GM12875 (cell line): ENCODE results near the gene PRDM2.
A peak's percentile ranks its signal among the peaks of the same experiment; 100 is the strongest.

Experiments
- H3K4me3 ChIP-seq: one replicate; pipeline ENCODE4 v1.5.1; 2011; ENCODE audit warnings: low read depth, low read length, control low read depth
- TF ChIP-seq, protein P1 (sequence below): IDR thresholded peaks from 2 replicates; pipeline ENCODE4 v1.5.1; 2011; ENCODE audit warnings: low read depth, mild to moderate bottlenecking, control low read depth, inconsistent platforms, low read length, moderate library complexity, borderline replicate concordance; ENCODE audit not compliant: insufficient read depth

PRDM2 gene

DNA sequence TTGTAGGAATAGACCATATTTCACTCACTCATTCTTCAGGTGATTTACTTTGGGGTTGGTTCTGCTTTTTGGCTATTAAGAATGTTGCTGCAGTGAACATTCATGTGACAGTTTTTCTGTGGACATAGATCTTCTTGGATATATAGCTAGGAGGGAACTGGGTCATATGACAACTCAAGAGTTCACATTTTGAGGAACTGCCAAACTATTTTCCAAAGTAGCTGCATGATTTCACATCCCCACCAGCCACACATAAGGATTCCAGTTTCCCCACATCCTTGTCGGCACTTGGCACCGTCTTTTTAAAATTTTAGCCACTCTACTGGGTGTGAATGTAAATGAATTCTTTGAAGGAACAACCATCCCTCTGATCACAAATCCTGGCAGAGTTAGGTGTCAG, 126.0 kb downstream of the PRDM2 start:
- TF ChIP-seq, protein P1, sequence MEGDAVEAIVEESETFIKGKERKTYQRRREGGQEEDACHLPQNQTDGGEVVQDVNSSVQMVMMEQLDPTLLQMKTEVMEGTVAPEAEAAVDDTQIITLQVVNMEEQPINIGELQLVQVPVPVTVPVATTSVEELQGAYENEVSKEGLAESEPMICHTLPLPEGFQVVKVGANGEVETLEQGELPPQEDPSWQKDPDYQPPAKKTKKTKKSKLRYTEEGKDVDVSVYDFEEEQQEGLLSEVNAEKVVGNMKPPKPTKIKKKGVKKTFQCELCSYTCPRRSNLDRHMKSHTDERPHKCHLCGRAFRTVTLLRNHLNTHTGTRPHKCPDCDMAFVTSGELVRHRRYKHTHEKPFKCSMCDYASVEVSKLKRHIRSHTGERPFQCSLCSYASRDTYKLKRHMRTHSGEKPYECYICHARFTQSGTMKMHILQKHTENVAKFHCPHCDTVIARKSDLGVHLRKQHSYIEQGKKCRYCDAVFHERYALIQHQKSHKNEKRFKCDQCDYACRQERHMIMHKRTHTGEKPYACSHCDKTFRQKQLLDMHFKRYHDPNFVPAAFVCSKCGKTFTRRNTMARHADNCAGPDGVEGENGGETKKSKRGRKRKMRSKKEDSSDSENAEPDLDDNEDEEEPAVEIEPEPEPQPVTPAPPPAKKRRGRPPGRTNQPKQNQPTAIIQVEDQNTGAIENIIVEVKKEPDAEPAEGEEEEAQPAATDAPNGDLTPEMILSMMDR, result no peak
- H3K4me3 ChIP-seq, result no peak overlapping the region

DNA sequence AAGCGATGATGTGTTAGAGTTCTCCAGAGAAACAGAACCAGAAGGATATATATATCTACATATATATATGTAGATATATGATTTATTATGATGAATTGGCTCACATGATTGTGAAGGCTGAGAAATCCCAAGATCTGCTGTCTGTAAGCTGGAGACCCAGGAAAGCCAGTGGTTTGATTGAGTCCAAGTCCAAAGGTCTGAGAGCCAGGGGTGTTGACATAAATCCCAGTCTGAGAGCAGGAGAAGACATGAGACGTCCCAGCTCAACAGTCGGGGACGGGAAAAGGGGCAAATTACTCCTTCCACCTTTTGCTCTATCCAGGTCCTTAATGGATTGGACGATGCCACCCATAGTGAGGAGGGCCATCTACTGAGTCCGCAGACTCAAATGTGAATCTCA, 126.6 kb downstream of the PRDM2 start:
- H3K4me3 ChIP-seq, result no peak overlapping the region
- TF ChIP-seq, protein P1, result no peak

GRCh38 chr1:13828454-13829151, 128.6 kb downstream of the PRDM2 start:
- TF ChIP-seq, protein P1, result peak; percentile 92
- no peak overlapping the region for H3K4me3 ChIP-seq

- TF ChIP-seq, protein P1, result no peak
- H3K4me3 ChIP-seq, result no peak overlapping the region
Observed at GRCh38 chr1:13829152-13829769, 129.3 kb downstream of the PRDM2 start.

GRCh38 chr1:13830170-13830569, 130.2 kb downstream of the PRDM2 start:
- TF ChIP-seq, protein P1, result no peak
- no peak overlapping the region for H3K4me3 ChIP-seq

DNA sequence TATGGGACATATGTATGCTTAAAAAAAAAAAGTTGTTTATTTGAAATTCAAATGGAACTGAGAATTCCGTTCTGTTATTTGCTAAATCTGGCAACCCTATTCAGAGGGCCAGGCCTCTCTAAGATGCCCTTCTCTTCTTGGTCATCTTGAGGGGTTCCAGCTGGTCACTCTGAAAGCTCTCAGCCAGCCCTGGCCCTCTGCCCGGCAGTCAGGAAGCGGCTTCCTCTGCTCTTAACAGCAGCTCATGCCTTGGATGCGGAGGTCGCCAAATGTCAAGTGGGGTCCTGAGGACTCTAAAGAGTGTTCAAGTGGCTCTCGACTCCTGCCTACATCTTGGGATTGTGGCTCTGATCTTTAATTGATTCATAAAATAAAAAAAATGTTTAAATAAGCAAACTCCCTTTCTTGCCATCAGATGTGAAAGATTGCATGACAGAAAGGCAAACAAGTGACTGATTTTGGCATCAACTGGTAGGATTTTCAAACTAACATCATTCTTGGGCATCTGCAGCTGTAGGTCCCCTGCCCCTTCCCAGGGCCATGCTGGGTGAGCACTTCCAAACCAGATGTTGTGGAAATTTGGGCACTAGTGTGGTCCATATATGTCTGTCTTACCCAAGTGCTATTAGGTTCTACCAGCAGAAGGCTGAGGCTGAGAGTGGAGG, 130.8 kb downstream of the PRDM2 start:
- H3K4me3 ChIP-seq, result no peak overlapping the region
- TF ChIP-seq, protein P1, result no peak
